DND-41 (cell line): Measurements from ENCODE around the gene TULP4.

ENCODE experiments used
- ATAC-seq: fragments of 200-7000 bp; cut with Tn5 transposase; 3 replicates; pipeline ENCODE4 v1.9.1; 2021; ENCODE audit warnings: low read depth; ENCODE audit not compliant: insufficient read depth
- DNase-seq: peaks from one replicate; pipeline ENCODE4 v3.0.0-alpha.2; 2020
- H2AFZ ChIP-seq: 2 replicates; pipeline ENCODE4 v1.6.0; 2012; ENCODE audit warnings: low read depth, low read length
- H3K27ac ChIP-seq: 2 replicates; pipeline ENCODE4 v1.5.1; 2012; ENCODE audit warnings: low read length, inconsistent platforms
- H3K27me3 ChIP-seq: fragments of 200-600 bp; sonication (generic); 2 replicates; pipeline ENCODE4 v1.6.0; 2012; ENCODE audit warnings: low read length, mild to moderate bottlenecking, inconsistent platforms; ENCODE audit not compliant: insufficient read depth, poor library complexity
- H3K36me3 ChIP-seq: 2 replicates; pipeline ENCODE4 v1.5.1; 2012; ENCODE audit warnings: low read length, inconsistent platforms; ENCODE audit not compliant: insufficient read depth
- H3K4me1 ChIP-seq: 2 replicates; pipeline ENCODE4 v1.5.1; 2012; ENCODE audit warnings: mild to moderate bottlenecking, low read length; ENCODE audit not compliant: insufficient read depth
- H3K4me2 ChIP-seq: 2 replicates; pipeline ENCODE4 v1.6.0; 2012; ENCODE audit warnings: mild to moderate bottlenecking, moderate library complexity, low read length, inconsistent platforms; ENCODE audit not compliant: insufficient read depth
- H3K4me3 ChIP-seq, 2 experiments: fragments of 200-600 bp in 1 of 2; shearing (Covaris generic) in 1 of 2; 2 replicates each; pipeline ENCODE4 v1.5.1; 2012 to 2016; ENCODE audit warnings: inconsistent platforms in 2 of 2, low read length in 2 of 2, mild to moderate bottlenecking in 2 of 2, low read depth in 1 of 2, moderate library complexity in 1 of 2
- H3K79me2 ChIP-seq: 2 replicates; pipeline ENCODE4 v1.6.0; 2012; ENCODE audit warnings: low read length, inconsistent platforms; ENCODE audit not compliant: insufficient read depth
- H3K9ac ChIP-seq: 2 replicates; pipeline ENCODE4 v1.6.0; 2012; ENCODE audit warnings: low read depth, mild to moderate bottlenecking, inconsistent platforms, low read length, moderate library complexity
- H3K9me3 ChIP-seq: 2 replicates; pipeline ENCODE4 v1.5.1; 2012; ENCODE audit warnings: low read length, moderate library complexity, mild to moderate bottlenecking, inconsistent platforms; ENCODE audit not compliant: insufficient read depth, severe bottlenecking
- H4K20me1 ChIP-seq: 2 replicates; pipeline ENCODE4 v1.6.0; 2012; ENCODE audit warnings: low read length; ENCODE audit not compliant: insufficient read depth
- EZH2 ChIP-seq: IDR thresholded peaks from 3 replicates; pipeline ENCODE4 v1.6.1; 2012; ENCODE audit warnings: borderline replicate concordance, low read depth, mild to moderate bottlenecking, moderate library complexity, low read length, inconsistent platforms; ENCODE audit not compliant: severe bottlenecking
- TF ChIP-seq, protein P1 (sequence below): IDR thresholded peaks from 2 replicates; pipeline ENCODE4 v1.5.1; 2012; ENCODE audit warnings: borderline replicate concordance, low read length, moderate library complexity, mild to moderate bottlenecking; ENCODE audit not compliant: poor library complexity, severe bottlenecking; ENCODE audit errors: extremely low read depth

The TULP4 gene

DNA sequence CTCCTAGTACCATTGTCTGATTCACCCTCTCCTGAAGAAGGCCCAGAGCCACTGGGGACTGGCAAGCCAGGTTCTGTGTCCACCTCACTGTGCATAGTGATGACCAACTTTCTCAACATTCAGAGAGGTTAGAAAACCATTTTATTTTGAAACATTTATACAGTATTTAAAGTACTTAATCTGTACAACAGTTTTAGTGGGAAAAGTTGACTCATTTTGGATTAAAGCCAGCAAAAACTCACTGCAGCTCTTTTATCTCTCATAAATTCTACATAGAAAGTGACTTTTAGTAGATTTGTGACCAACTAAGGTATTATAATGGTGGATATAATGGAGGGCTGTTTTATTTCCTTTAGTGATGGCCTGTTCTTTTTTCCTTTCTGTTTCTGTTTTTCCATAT lies 9.7 kb downstream of the TULP4 start:
- no peak for TF ChIP-seq EZH2
- TF ChIP-seq, protein P1, sequence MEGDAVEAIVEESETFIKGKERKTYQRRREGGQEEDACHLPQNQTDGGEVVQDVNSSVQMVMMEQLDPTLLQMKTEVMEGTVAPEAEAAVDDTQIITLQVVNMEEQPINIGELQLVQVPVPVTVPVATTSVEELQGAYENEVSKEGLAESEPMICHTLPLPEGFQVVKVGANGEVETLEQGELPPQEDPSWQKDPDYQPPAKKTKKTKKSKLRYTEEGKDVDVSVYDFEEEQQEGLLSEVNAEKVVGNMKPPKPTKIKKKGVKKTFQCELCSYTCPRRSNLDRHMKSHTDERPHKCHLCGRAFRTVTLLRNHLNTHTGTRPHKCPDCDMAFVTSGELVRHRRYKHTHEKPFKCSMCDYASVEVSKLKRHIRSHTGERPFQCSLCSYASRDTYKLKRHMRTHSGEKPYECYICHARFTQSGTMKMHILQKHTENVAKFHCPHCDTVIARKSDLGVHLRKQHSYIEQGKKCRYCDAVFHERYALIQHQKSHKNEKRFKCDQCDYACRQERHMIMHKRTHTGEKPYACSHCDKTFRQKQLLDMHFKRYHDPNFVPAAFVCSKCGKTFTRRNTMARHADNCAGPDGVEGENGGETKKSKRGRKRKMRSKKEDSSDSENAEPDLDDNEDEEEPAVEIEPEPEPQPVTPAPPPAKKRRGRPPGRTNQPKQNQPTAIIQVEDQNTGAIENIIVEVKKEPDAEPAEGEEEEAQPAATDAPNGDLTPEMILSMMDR: no peak
- no peak overlapping the region for H3K4me2 ChIP-seq
- ATAC-seq (no peak), DNase-seq (no peak)
- no peaks in the 10 kb centered on the region for H3K27me3 ChIP-seq
- 0 out of 2 replicates have a peak, but pooled peaks cover 5% of the 10 kb centered on the region for H3K36me3 ChIP-seq
- no peak overlapping the region for H2AFZ ChIP-seq
- H3K9ac ChIP-seq: no peak overlapping the region
- no peak overlapping the region for H3K27ac ChIP-seq
- peaks cover 43% of the 10 kb centered on the region for H3K79me2 ChIP-seq
- H3K4me3 ChIP-seq: no peak overlapping the region
- peaks cover 7% of the 10 kb centered on the region; the same call in 1 of the 2 replicates for H4K20me1 ChIP-seq
- no peaks in the 10 kb centered on the region for H3K4me1 ChIP-seq
- no peaks in the 10 kb centered on the region for H3K9me3 ChIP-seq

DNA sequence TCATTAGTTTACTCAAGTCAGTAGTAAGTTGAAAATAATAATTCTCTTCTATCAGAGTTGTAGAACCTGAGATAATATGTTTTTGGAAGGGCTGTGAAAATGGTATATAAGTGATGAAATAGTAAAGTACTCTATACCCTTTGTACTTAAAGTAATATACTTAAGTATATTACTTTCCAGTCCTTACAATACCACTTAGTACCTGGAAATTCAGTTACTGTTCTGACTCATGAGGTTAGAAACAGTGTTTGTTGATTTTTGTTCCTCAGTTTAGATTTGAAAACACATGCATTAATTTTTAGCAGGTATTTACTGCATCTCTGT lies 10.1 kb downstream of the TULP4 start:
- no peak overlapping the region for H3K4me2 ChIP-seq

DNA sequence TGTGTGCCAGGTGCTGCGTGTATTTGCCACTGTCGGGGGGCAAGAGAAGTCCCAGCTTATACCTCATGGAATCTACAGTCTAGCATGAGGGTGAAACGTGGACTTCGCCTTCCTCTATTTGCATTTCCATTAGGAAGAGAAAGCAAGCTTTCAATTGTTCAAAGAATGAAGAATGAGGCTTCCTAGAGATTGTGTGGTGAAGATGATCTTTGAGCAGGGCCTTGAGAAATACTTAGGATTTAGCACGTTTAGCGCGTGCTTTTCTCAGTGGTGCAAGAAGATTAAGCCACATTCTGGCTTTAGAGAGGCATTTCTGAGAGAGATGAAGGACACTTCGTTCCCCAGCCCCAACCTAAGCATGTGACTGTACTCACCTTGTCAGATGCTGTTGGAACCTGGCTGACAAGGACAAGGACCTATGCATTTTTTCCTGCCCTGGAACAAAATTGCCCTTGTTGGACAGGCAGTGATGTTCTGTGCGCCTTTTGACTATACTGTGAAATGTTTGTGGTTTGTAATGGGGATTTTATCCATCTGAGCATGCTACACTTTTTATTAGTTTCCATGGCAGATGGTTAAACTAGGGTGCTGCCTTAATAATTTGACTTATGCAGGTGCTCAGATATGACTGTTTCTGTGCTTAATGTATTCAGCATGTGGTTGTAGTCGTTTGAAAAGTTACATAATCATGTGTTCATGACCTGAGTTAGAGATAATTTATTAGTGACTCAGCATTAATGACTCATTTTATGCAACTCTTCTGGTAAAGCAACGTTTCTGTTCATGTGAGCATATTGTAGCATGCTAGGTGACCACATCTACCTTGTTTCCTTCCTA lies 10.7 kb downstream of the TULP4 start:
- no peak for TF ChIP-seq EZH2
- TF ChIP-seq, protein P1: no peak
- H3K27ac ChIP-seq: no peak overlapping the region
- H3K79me2 ChIP-seq: peaks cover 43% of the 10 kb centered on the region
- no peak overlapping the region for H3K4me3 ChIP-seq
- H4K20me1 ChIP-seq: peaks cover 7% of the 10 kb centered on the region; the same call in 1 of the 2 replicates
- no peak overlapping the region for H3K9ac ChIP-seq
- H3K9me3 ChIP-seq: no peaks in the 10 kb centered on the region
- ATAC-seq (no peak), DNase-seq (no peak)
- no peaks in the 10 kb centered on the region for H3K27me3 ChIP-seq
- H3K4me1 ChIP-seq: no peaks in the 10 kb centered on the region
- no peak overlapping the region for H2AFZ ChIP-seq
- H3K36me3 ChIP-seq: 0 out of 2 replicates have a peak, but pooled peaks cover 5% of the 10 kb centered on the region
- no peak overlapping the region for H3K4me2 ChIP-seq

More for the DNA sequence above, 10.1 kb downstream of the TULP4 start:
- 0 out of 2 replicates have a peak, but pooled peaks cover 5% of the 10 kb centered on the region for H3K36me3 ChIP-seq
- no peak overlapping the region for H2AFZ ChIP-seq
- no peak overlapping the region for H3K4me3 ChIP-seq
- ATAC-seq (no peak), DNase-seq (no peak)
- peaks cover 7% of the 10 kb centered on the region; the same call in 1 of the 2 replicates for H4K20me1 ChIP-seq
- H3K9me3 ChIP-seq: no peaks in the 10 kb centered on the region
- TF ChIP-seq, protein P1: no peak
- no peak for TF ChIP-seq EZH2
- no peak overlapping the region for H3K9ac ChIP-seq
- H3K27ac ChIP-seq: no peak overlapping the region
- H3K79me2 ChIP-seq: peaks cover 43% of the 10 kb centered on the region
- H3K4me1 ChIP-seq: no peaks in the 10 kb centered on the region
- H3K27me3 ChIP-seq: no peaks in the 10 kb centered on the region
